HCT116 (cell line): ENCODE measurements around the gene RARB. TPM values are rescaled to one million over a fixed set of nuclear protein-coding genes. Genes with fewer than 3 reads are reported as not detected.

Source experiments
- ATAC-seq: fragments of 200-7000 bp; cut with Tn5 transposase; 2 replicates; pipeline ENCODE4 v1.9.1; 2020; ENCODE audit warnings: mild to moderate bottlenecking, moderate library complexity
- BruUV-seq: library from RNA; stranded (reverse); fragments of 400-500 nt; replicated peaks from 2 replicates; lab custom pipeline; 2021; lab: Mats Ljungman, UMichigan
- CTCF ChIA-PET: fragments of 300-600 bp; sonication (Branson Sonifier 250); formaldehyde crosslinking; loops from one replicate; lab custom pipeline; 2021; ENCODE audit warnings: antibody characterized with exemption; lab: Charles Lee
- POLR2A ChIA-PET: fragments of 300-600, 350-600 bp; sonication (Branson Sonifier 250); formaldehyde crosslinking; loops from one replicate; lab custom pipeline; 2021; ENCODE audit warnings: antibody characterized with exemption; lab: Charles Lee
- RAD21 ChIA-PET, 2 experiments: fragments of 300-600 bp; sonication (Branson Sonifier 250); formaldehyde crosslinking; loops; one replicate each; lab custom pipeline; 2023; ENCODE audit warnings: low total read pairs in 2 of 2; ENCODE audit not compliant: uncharacterized antibody in 2 of 2, unreplicated experiment in 2 of 2, low non-redundant PET in 1 of 2; lab: Charles Lee
- DNase-seq: peaks from one replicate; pipeline ENCODE4 v3.0.0-alpha.2; 2010; ENCODE audit warnings: low read depth, low spot score
- H2AFZ ChIP-seq: fragments of 200-600 bp; shearing (Covaris generic), sonication (generic); 2 replicates; pipeline ENCODE4 v1.6.1; 2017; ENCODE audit warnings: low read depth, mixed run types, mixed read lengths, antibody characterized with exemption, low read length; ENCODE audit not compliant: poor library complexity, severe bottlenecking
- H3K27ac ChIP-seq: 2 replicates; pipeline ENCODE4 v1.5.1; 2012; ENCODE audit warnings: low read depth, low read length
- H3K27me3 ChIP-seq: fragments of 200-600 bp; sonication (generic); 2 replicates; pipeline ENCODE4 v1.6.1; 2016; ENCODE audit warnings: mixed run types, low read length, mixed read lengths; ENCODE audit not compliant: insufficient read depth
- H3K36me3 ChIP-seq, 2 experiments: fragments of 200-500 bp in 1 of 2; fragments of 200-600 bp in 1 of 2; sonication (Bioruptor generic) in 1 of 2; sonication (generic) in 1 of 2; 2 replicates each; pipeline versions ENCODE4 v1.5.1 to v1.6.1; 2014 to 2016; ENCODE audit warnings: low read length in 2 of 2, inconsistent platforms in 1 of 2, mixed read lengths in 1 of 2, mixed run types in 1 of 2; ENCODE audit not compliant: insufficient read depth in 2 of 2, control insufficient read depth in 1 of 2
- H3K4me1 ChIP-seq, 2 experiments: fragments of 200-600 bp in 1 of 2; sonication (generic) in 1 of 2; 2 replicates each; pipeline versions ENCODE4 v1.5.1 to v1.6.1; 2012 to 2017; ENCODE audit warnings: low read length in 2 of 2, inconsistent platforms in 1 of 2, mild to moderate bottlenecking in 1 of 2, mixed read lengths in 1 of 2, mixed run types in 1 of 2, moderate library complexity in 1 of 2; ENCODE audit not compliant: insufficient read depth in 2 of 2, control insufficient read depth in 1 of 2
- H3K4me2 ChIP-seq: fragments of 200-600 bp; sonication (generic); 2 replicates; pipeline ENCODE4 v1.6.1; 2017; ENCODE audit warnings: mixed run types, low read length, mixed read lengths
- H3K4me3 ChIP-seq, 2 experiments: fragments of 200-600 bp in 1 of 2; sonication (generic) in 1 of 2; replicated peaks in 1 of 2; 2 replicates each; pipeline ENCODE4 v1.5.1; 2011 to 2016; ENCODE audit warnings: low read length in 2 of 2, control low read depth in 1 of 2, low read depth in 1 of 2, mild to moderate bottlenecking in 1 of 2, mixed read lengths in 1 of 2, mixed run types in 1 of 2
- H3K79me2 ChIP-seq: fragments of 200-600 bp; sonication (generic); 2 replicates; pipeline ENCODE4 v1.6.1; 2017; ENCODE audit warnings: mild to moderate bottlenecking, mixed run types, low read length, moderate library complexity, mixed read lengths; ENCODE audit not compliant: insufficient read depth
- H3K9ac ChIP-seq: fragments of 200-600 bp; sonication (generic); 2 replicates; pipeline ENCODE4 v1.6.1; 2016; ENCODE audit warnings: low read length, mixed read lengths
- H3K9me2 ChIP-seq: fragments of 200-600 bp; sonication (generic), shearing (Covaris generic); 2 replicates; pipeline ENCODE4 v1.6.1; 2017; ENCODE audit warnings: mixed run types, mild to moderate bottlenecking, moderate library complexity; ENCODE audit not compliant: insufficient read depth
- H3K9me3 ChIP-seq, 2 experiments: fragments of 200-500 bp in 1 of 2; fragments of 200-600 bp in 1 of 2; sonication (Bioruptor generic) in 1 of 2; sonication (generic) in 1 of 2; 2 replicates each; pipeline ENCODE4 v1.6.1; 2014 to 2017; ENCODE audit warnings: low read length in 2 of 2, mixed read lengths in 2 of 2, inconsistent platforms in 1 of 2, low read depth in 1 of 2, mild to moderate bottlenecking in 1 of 2, mixed run types in 1 of 2, moderate library complexity in 1 of 2; ENCODE audit not compliant: control insufficient read depth in 1 of 2, insufficient read depth in 1 of 2
- H4K20me1 ChIP-seq: fragments of 200-600 bp; sonication (generic), shearing (Covaris generic); 2 replicates; pipeline ENCODE4 v1.6.1; 2017; ENCODE audit warnings: mixed run types, mild to moderate bottlenecking, moderate library complexity; ENCODE audit not compliant: insufficient read depth
- CBX3 ChIP-seq: IDR thresholded peaks from 2 replicates; pipeline ENCODE4 v1.6.1; 2012; ENCODE audit warnings: low read depth
- CEBPB ChIP-seq: IDR thresholded peaks from 2 replicates; pipeline ENCODE4 v1.6.1; 2012; ENCODE audit warnings: low read depth
- EGR1 ChIP-seq: IDR thresholded peaks from 2 replicates; pipeline ENCODE4 v1.6.1; 2012; ENCODE audit warnings: low read depth
- EZH2phosphoT487 ChIP-seq: fragments of 200-600 bp; IDR thresholded peaks from 2 replicates; pipeline ENCODE4 v1.6.1; 2018; ENCODE audit warnings: antibody characterized with exemption, borderline replicate concordance
- FOSL1 ChIP-seq: IDR thresholded peaks from 2 replicates; pipeline ENCODE4 v1.6.1; 2012; ENCODE audit warnings: low read depth
- JUND ChIP-seq: IDR thresholded peaks from 2 replicates; pipeline ENCODE4 v1.6.1; 2012
- POLR2A ChIP-seq: IDR thresholded peaks from 2 replicates; pipeline ENCODE4 v1.7.0; 2011; ENCODE audit warnings: borderline replicate concordance; ENCODE audit not compliant: insufficient read depth, insufficient read length; ENCODE audit errors: extremely low read depth
- RAD21 ChIP-seq: IDR thresholded peaks from 2 replicates; pipeline ENCODE4 v1.6.1; 2012; ENCODE audit warnings: low read depth, mild to moderate bottlenecking
- SP1 ChIP-seq: IDR thresholded peaks from 2 replicates; pipeline ENCODE4 v1.6.1; 2012; ENCODE audit warnings: low read depth
- TCF7L2 ChIP-seq: IDR thresholded peaks from 2 replicates; pipeline ENCODE4 v1.7.0; 2011; ENCODE audit warnings: borderline replicate concordance, inconsistent platforms; ENCODE audit not compliant: insufficient read depth, insufficient read length; ENCODE audit errors: extremely low read depth
- YY1 ChIP-seq: IDR thresholded peaks from 2 replicates; pipeline ENCODE4 v1.6.1; 2011; ENCODE audit warnings: low read length, low read depth, moderate library complexity, mild to moderate bottlenecking; ENCODE audit not compliant: insufficient replicate concordance; ENCODE audit errors: extremely low read depth
- ZFX ChIP-seq: fragments of 450-650 bp; IDR thresholded peaks from 2 replicates; pipeline ENCODE4 v1.6.1; 2017
- intact Hi-C: fragments of 100-400 bp; cut with micrococcal nuclease; formaldehyde crosslinking; loops from 2 replicates; pipeline ENCODE4 v1.10.0; 2022
- total RNA-seq: library from RNA; stranded (reverse); gene quantifications from one replicate; pipeline ENCODE4 v1.2.1, GENCODE V29; 2021; ENCODE audit not compliant: unreplicated experiment
- TF ChIP-seq, protein P1 (sequence below), 3 experiments: fragments of 200-600 bp in 1 of 3; sonication (generic) in 1 of 3; IDR thresholded peaks in 2 of 3; conservative IDR thresholded peaks in 1 of 3; 2 replicates each; pipeline ENCODE4 v1.5.1; 2012 to 2017; ENCODE audit warnings: low read depth in 2 of 3, low read length in 2 of 3, antibody characterized with exemption in 1 of 3, borderline replicate concordance in 1 of 3, control low read depth in 1 of 3, mild to moderate bottlenecking in 1 of 3, mixed read lengths in 1 of 3, mixed run types in 1 of 3, moderate library complexity in 1 of 3; ENCODE audit not compliant: insufficient read depth in 1 of 3
- TF ChIP-seq, protein P2 (sequence below): IDR thresholded peaks from 2 replicates; pipeline ENCODE4 v1.6.1; 2011; ENCODE audit warnings: mild to moderate bottlenecking, low read length, moderate library complexity; ENCODE audit not compliant: insufficient replicate concordance; ENCODE audit errors: extremely low read depth
- TF ChIP-seq, protein P3 (sequence below): IDR thresholded peaks from 2 replicates; pipeline ENCODE4 v1.6.1; 2012; ENCODE audit warnings: low read depth

RARB gene
- total RNA-seq, 1 experiment from 2014 or later: not detected

DNA sequence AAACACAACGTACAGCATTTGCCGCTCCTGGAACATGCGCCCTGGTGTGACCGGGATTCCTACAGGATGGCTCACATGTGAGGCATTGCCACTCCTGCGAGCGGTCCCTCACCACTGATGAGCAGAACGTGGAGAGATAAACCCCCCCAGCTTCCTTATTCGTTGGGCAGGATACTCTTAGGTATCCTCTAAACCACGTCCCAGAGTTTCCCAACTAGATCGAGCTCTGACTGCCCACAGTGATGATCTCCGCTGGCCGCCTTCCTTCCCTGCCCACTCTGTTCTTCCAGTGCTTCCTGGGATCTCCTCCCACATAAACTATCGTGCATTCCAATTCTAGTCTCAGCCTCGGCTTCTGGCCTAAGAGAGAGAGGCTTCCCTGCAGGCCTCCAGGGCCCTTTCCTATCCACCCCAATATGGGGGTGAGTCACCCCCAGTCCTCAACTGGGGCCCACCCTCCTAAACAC is 144.9 kb downstream of the RARB start:
- Histone ChIP-seq H3K36me3 (no peaks in the 10 kb centered on the region), H3K27me3 (no peaks in the 10 kb centered on the region), H3K9me2 (no peaks in the 10 kb centered on the region), H4K20me1 (no peaks in the 10 kb centered on the region), H3K4me2 (no peak overlapping the region), H3K9me3 (no peaks in the 10 kb centered on the region), H3K79me2 (no peaks in the 10 kb centered on the region), H3K9ac (no peak overlapping the region), H2AFZ (no peak overlapping the region), H3K4me1 (no peaks in the 10 kb centered on the region), H3K27ac (no peak overlapping the region), H3K4me3 (no peak overlapping the region)
- RAD21 ChIA-PET: no interaction called here
- no peak for ATAC-seq
- CTCF ChIA-PET: no interaction called here
- TF ChIP-seq FOSL1 (no peak), EZH2phosphoT487 (no peak), CEBPB (no peak), SP1 (no peak), JUND (no peak), ZFX (no peak), CBX3 (no peak), TCF7L2 (no peak), YY1 (no peak), POLR2A (no peak), RAD21 (no peak), EGR1 (no peak)
- TF ChIP-seq, protein P1, sequence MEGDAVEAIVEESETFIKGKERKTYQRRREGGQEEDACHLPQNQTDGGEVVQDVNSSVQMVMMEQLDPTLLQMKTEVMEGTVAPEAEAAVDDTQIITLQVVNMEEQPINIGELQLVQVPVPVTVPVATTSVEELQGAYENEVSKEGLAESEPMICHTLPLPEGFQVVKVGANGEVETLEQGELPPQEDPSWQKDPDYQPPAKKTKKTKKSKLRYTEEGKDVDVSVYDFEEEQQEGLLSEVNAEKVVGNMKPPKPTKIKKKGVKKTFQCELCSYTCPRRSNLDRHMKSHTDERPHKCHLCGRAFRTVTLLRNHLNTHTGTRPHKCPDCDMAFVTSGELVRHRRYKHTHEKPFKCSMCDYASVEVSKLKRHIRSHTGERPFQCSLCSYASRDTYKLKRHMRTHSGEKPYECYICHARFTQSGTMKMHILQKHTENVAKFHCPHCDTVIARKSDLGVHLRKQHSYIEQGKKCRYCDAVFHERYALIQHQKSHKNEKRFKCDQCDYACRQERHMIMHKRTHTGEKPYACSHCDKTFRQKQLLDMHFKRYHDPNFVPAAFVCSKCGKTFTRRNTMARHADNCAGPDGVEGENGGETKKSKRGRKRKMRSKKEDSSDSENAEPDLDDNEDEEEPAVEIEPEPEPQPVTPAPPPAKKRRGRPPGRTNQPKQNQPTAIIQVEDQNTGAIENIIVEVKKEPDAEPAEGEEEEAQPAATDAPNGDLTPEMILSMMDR (IDR thresholded peaks at IDR 0.05 in 2 of 3, conservative IDR thresholded peaks at IDR 0.05 in 1 of 3; ENCODE audit: borderline replicate concordance in 1 of 3, insufficient read depth in 1 of 3, low read depth in 2 of 3, low read length in 2 of 3): no peak
- TF ChIP-seq, protein P2, sequence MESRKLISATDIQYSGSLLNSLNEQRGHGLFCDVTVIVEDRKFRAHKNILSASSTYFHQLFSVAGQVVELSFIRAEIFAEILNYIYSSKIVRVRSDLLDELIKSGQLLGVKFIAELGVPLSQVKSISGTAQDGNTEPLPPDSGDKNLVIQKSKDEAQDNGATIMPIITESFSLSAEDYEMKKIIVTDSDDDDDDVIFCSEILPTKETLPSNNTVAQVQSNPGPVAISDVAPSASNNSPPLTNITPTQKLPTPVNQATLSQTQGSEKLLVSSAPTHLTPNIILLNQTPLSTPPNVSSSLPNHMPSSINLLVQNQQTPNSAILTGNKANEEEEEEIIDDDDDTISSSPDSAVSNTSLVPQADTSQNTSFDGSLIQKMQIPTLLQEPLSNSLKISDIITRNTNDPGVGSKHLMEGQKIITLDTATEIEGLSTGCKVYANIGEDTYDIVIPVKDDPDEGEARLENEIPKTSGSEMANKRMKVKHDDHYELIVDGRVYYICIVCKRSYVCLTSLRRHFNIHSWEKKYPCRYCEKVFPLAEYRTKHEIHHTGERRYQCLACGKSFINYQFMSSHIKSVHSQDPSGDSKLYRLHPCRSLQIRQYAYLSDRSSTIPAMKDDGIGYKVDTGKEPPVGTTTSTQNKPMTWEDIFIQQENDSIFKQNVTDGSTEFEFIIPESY: no peak
- TF ChIP-seq, protein P3, sequence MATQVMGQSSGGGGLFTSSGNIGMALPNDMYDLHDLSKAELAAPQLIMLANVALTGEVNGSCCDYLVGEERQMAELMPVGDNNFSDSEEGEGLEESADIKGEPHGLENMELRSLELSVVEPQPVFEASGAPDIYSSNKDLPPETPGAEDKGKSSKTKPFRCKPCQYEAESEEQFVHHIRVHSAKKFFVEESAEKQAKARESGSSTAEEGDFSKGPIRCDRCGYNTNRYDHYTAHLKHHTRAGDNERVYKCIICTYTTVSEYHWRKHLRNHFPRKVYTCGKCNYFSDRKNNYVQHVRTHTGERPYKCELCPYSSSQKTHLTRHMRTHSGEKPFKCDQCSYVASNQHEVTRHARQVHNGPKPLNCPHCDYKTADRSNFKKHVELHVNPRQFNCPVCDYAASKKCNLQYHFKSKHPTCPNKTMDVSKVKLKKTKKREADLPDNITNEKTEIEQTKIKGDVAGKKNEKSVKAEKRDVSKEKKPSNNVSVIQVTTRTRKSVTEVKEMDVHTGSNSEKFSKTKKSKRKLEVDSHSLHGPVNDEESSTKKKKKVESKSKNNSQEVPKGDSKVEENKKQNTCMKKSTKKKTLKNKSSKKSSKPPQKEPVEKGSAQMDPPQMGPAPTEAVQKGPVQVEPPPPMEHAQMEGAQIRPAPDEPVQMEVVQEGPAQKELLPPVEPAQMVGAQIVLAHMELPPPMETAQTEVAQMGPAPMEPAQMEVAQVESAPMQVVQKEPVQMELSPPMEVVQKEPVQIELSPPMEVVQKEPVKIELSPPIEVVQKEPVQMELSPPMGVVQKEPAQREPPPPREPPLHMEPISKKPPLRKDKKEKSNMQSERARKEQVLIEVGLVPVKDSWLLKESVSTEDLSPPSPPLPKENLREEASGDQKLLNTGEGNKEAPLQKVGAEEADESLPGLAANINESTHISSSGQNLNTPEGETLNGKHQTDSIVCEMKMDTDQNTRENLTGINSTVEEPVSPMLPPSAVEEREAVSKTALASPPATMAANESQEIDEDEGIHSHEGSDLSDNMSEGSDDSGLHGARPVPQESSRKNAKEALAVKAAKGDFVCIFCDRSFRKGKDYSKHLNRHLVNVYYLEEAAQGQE: no peak
- intact Hi-C loops: no loop called here
- POLR2A ChIA-PET: no interaction called here
- BruUV-seq: no TSS peak
- DNase-seq: no peak
